ENCODE measurements around the gene EARS2.

EARS2 gene

GRCh38 chr16:23554536-23554935, 2.6 kb downstream of the EARS2 start:
- no peak overlapping the region for H3K4me2 ChIP-seq (ENCODE audit: insufficient read depth, low read length)
- no peaks in the 10 kb centered on the region for H3K9me3 ChIP-seq (ENCODE audit: insufficient read depth, low read length, severe bottlenecking)
- no peaks in the 10 kb centered on the region for H3K27me3 ChIP-seq (ENCODE audit: insufficient read depth, low read length, poor library complexity)
- no peak overlapping the region for H3K27ac ChIP-seq (ENCODE audit: low read length)
- H4K20me1 ChIP-seq (ENCODE audit: insufficient read depth, low read length), result peaks cover 2% of the 10 kb centered on the region; the same call in 1 of the 2 replicates
- peaks cover 31% of the 10 kb centered on the region for H3K4me1 ChIP-seq (ENCODE audit: insufficient read depth, low read length)
- no peak overlapping the region for H2AFZ ChIP-seq (ENCODE audit: low read depth, low read length)
- no peak overlapping the region for H3K4me3 ChIP-seq (ENCODE audit: low read depth in 1 of 2, low read length in 2 of 2)
- TF ChIP-seq EZH2 (IDR thresholded peaks at IDR 0.05; ENCODE audit: borderline replicate concordance, low read depth, low read length, severe bottlenecking) (no peak), CTCF (IDR thresholded peaks at IDR 0.05; ENCODE audit: borderline replicate concordance, extremely low read depth, low read length, poor library complexity, severe bottlenecking) (no peak)
- DNase-seq, result no peak
- no peak for ATAC-seq (ENCODE audit: insufficient read depth, low read depth)
- H3K9ac ChIP-seq (ENCODE audit: low read depth, low read length), result no peak overlapping the region
- H3K79me2 ChIP-seq (ENCODE audit: insufficient read depth, low read length), result peaks cover 44% of the 10 kb centered on the region
- H3K36me3 ChIP-seq (ENCODE audit: insufficient read depth, low read length), result peaks cover 33% of the 10 kb centered on the region

- peaks cover 17% of the 10 kb centered on the region for H3K4me1 ChIP-seq (ENCODE audit: insufficient read depth, low read length)
- ATAC-seq (ENCODE audit: insufficient read depth, low read depth), result no peak
- no peak overlapping the region for H3K4me2 ChIP-seq (ENCODE audit: insufficient read depth, low read length)
- no peaks in the 10 kb centered on the region for H3K27me3 ChIP-seq (ENCODE audit: insufficient read depth, low read length, poor library complexity)
- peaks cover 44% of the 10 kb centered on the region for H3K36me3 ChIP-seq (ENCODE audit: insufficient read depth, low read length)
- no peak overlapping the region for H2AFZ ChIP-seq (ENCODE audit: low read depth, low read length)
- no peak overlapping the region for H3K27ac ChIP-seq (ENCODE audit: low read length)
- H4K20me1 ChIP-seq (ENCODE audit: insufficient read depth, low read length), result no peaks in the 10 kb centered on the region
- H3K79me2 ChIP-seq (ENCODE audit: insufficient read depth, low read length), result peaks cover 24% of the 10 kb centered on the region
- no peak overlapping the region for H3K9ac ChIP-seq (ENCODE audit: low read depth, low read length)
- TF ChIP-seq EZH2 (IDR thresholded peaks at IDR 0.05; ENCODE audit: borderline replicate concordance, low read depth, low read length, severe bottlenecking) (no peak), CTCF (IDR thresholded peaks at IDR 0.05; ENCODE audit: borderline replicate concordance, extremely low read depth, low read length, poor library complexity, severe bottlenecking) (no peak)
- H3K9me3 ChIP-seq (ENCODE audit: insufficient read depth, low read length, severe bottlenecking), result no peaks in the 10 kb centered on the region
- H3K4me3 ChIP-seq (ENCODE audit: low read depth in 1 of 2, low read length in 2 of 2), result no peak overlapping the region
- DNase-seq, result no peak
Observed at GRCh38 chr16:23552161-23552560, 5.0 kb downstream of the EARS2 start.

- Histone ChIP-seq H3K27me3 (ENCODE audit: insufficient read depth, low read length, poor library complexity) (no peaks in the 10 kb centered on the region), H3K4me3 (ENCODE audit: low read depth in 1 of 2, low read length in 2 of 2) (no peak overlapping the region), H4K20me1 (ENCODE audit: insufficient read depth, low read length) (no peaks in the 10 kb centered on the region), H2AFZ (ENCODE audit: low read depth, low read length) (no peak overlapping the region), H3K4me1 (ENCODE audit: insufficient read depth, low read length) (no peaks in the 10 kb centered on the region), H3K79me2 (ENCODE audit: insufficient read depth, low read length) (0 out of 2 replicates have a peak, but pooled peaks cover 7% of the 10 kb centered on the region), H3K27ac (ENCODE audit: low read length) (no peak overlapping the region), H3K4me2 (ENCODE audit: insufficient read depth, low read length) (no peak overlapping the region), H3K9me3 (ENCODE audit: insufficient read depth, low read length, severe bottlenecking) (no peaks in the 10 kb centered on the region), H3K36me3 (ENCODE audit: insufficient read depth, low read length) (peaks cover 66% of the 10 kb centered on the region), H3K9ac (ENCODE audit: low read depth, low read length) (no peak overlapping the region)
- no peak for TF ChIP-seq CTCF (IDR thresholded peaks at IDR 0.05; ENCODE audit: borderline replicate concordance, extremely low read depth, low read length, poor library complexity, severe bottlenecking)
- no peak for TF ChIP-seq EZH2 (IDR thresholded peaks at IDR 0.05; ENCODE audit: borderline replicate concordance, low read depth, low read length, severe bottlenecking)
- DNase-seq (no peak), ATAC-seq (ENCODE audit: insufficient read depth, low read depth) (no peak)
Observed at GRCh38 chr16:23549938-23550337, 7.2 kb downstream of the EARS2 start.

GRCh38 chr16:23544436-23544835, 12.7 kb downstream of the EARS2 start:
- H3K4me2 ChIP-seq (ENCODE audit: insufficient read depth, low read length), result no peak overlapping the region

More at GRCh38 chr16:23544436-23544835, 12.7 kb downstream of the EARS2 start:
- Histone ChIP-seq H3K9me3 (ENCODE audit: insufficient read depth, low read length, severe bottlenecking) (no peaks in the 10 kb centered on the region), H3K36me3 (ENCODE audit: insufficient read depth, low read length) (peaks cover 79% of the 10 kb centered on the region), H4K20me1 (ENCODE audit: insufficient read depth, low read length) (no peaks in the 10 kb centered on the region; the same call in 1 of the 2 replicates), H3K9ac (ENCODE audit: low read depth, low read length) (no peak overlapping the region), H2AFZ (ENCODE audit: low read depth, low read length) (no peak overlapping the region), H3K4me3 (ENCODE audit: low read depth in 1 of 2, low read length in 2 of 2) (no peak overlapping the region), H3K4me1 (ENCODE audit: insufficient read depth, low read length) (no peaks in the 10 kb centered on the region), H3K79me2 (ENCODE audit: insufficient read depth, low read length) (no peaks in the 10 kb centered on the region), H3K27me3 (ENCODE audit: insufficient read depth, low read length, poor library complexity) (no peaks in the 10 kb centered on the region), H3K27ac (ENCODE audit: low read length) (no peak overlapping the region)
- DNase-seq, result no peak
- TF ChIP-seq EZH2 (IDR thresholded peaks at IDR 0.05; ENCODE audit: borderline replicate concordance, low read depth, low read length, severe bottlenecking), result no peak
- no peak for TF ChIP-seq CTCF (IDR thresholded peaks at IDR 0.05; ENCODE audit: borderline replicate concordance, extremely low read depth, low read length, poor library complexity, severe bottlenecking)
- ATAC-seq (ENCODE audit: insufficient read depth, low read depth), result no peak

All from DND-41 (cell line).